Gastroesophageal sphincter (tissue), 4 donors: ENCODE measurements around the gene TNP2. TPM values are rescaled to one million over a fixed set of nuclear protein-coding genes. Genes with fewer than 3 reads are reported as not detected.

Experiments
- ATAC-seq: fragments of 150-250 bp; one replicate; pipeline ENCODE4 v1.9.1; 2016; ENCODE audit warnings: mild to moderate bottlenecking, moderate library complexity
- H3K27ac ChIP-seq, 4 donors: fragments of 200-600 bp; sonication (generic) in 3 of 4; 1 replicate in 3 of 4; 2 replicates in 1 of 4; pipeline ENCODE4 v1.5.1; 2016 to 2019
- H3K27me3 ChIP-seq: fragments of 200-600 bp; sonication (generic); one replicate; pipeline ENCODE4 v1.5.1; 2019
- H3K36me3 ChIP-seq, 2 donors: fragments of 200-600 bp; sonication (generic); one replicate each; pipeline ENCODE4 v1.5.1; 2019; ENCODE audit warnings: control low read depth in 1 of 2
- H3K4me1 ChIP-seq, 3 donors: fragments of 200-600 bp; sonication (generic); 1 replicate in 2 of 3; 2 replicates in 1 of 3; pipeline ENCODE4 v1.5.1; 2016 to 2019; ENCODE audit warnings: control low read depth in 2 of 3
- H3K4me3 ChIP-seq, 2 donors: fragments of 200-600 bp; sonication (generic); one replicate each; pipeline ENCODE4 v1.5.1; 2019; ENCODE audit warnings: mild to moderate bottlenecking in 1 of 2, moderate library complexity in 1 of 2
- H3K9me3 ChIP-seq, 3 donors: fragments of 200-600 bp; sonication (generic); one replicate each; pipeline ENCODE4 v1.5.1; 2017 to 2019; ENCODE audit warnings: control low read depth in 2 of 3
- EP300 ChIP-seq: sonication (generic); formaldehyde crosslinking; IDR thresholded peaks from one replicate; pipeline ENCODE4 v1.6.1; 2017; ENCODE audit warnings: antibody characterized with exemption, mild to moderate bottlenecking
- POLR2A ChIP-seq, 2 donors: fragments of 450-650 bp; IDR thresholded peaks; one replicate each; pipeline ENCODE4 v1.6.1; 2017; ENCODE audit warnings: antibody characterized with exemption in 2 of 2, mild to moderate bottlenecking in 2 of 2, moderate library complexity in 1 of 2
- POLR2AphosphoS5 ChIP-seq: sonication (generic); formaldehyde crosslinking; IDR thresholded peaks from one replicate; pipeline ENCODE4 v1.6.1; 2017; ENCODE audit warnings: antibody characterized with exemption
- WGBS, 2 donors: methylation state at CpG; one replicate each; pipeline ENCODE4 v1.1.5; 2018; ENCODE audit warnings: low coverage in 1 of 2; 5-methylcytosine and 5-hydroxymethylcytosine counted together
- total RNA-seq, 4 donors: library from RNA; depleted of rRNA; stranded (reverse); fragments of >200 nt; gene quantifications; one replicate each; pipeline ENCODE4 v1.1.0, GENCODE V29; 2016
- TF ChIP-seq, protein P1 (sequence below), 4 experiments: fragments of 200-600 bp in 2 of 4; fragments of 450-650 bp in 2 of 4; sonication (generic) in 1 of 4; IDR thresholded peaks; one replicate each; pipeline ENCODE4 v1.5.1; 2017 to 2019; ENCODE audit warnings: antibody characterized with exemption in 4 of 4, mild to moderate bottlenecking in 2 of 4, moderate library complexity in 2 of 4

Gene TNP2
- total RNA-seq, result not detected

DNA sequence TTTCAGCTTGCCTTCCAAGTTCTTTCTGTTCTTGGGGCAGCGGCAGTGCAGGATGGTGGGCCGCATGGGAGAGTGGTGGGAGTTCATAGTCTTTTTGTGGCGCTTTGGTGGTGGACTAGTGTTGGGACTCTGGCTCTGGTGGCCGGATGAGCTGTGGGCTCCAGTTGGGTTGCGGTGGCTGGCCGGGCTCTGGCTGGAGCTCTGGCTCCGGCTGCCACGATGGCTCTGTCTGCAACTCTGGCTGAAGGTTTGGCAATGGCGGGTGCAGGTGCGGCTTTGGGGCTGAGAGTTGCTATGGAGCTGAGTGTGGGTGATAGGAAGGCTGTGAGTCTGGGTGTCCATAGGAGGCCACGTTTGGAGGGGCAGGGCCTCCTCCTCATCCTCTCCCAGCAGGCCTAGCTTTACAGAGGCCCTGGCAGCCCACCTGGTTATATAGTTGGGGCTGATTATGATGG is at the start of gene TNP2:
TNP2 (minus strand) TSS at position 405 of the 455 bp plus-strand sequence; CDS start at position 342, 63 bp downstream.
- Histone ChIP-seq H3K27me3 (no peaks in the 10 kb centered on the region), H3K9me3 (no peaks in the 10 kb centered on the region), H3K4me3 (no peak within 1 kb of the TSS), H3K27ac (no peak within 1 kb of the TSS), H3K36me3 (no peaks in the 10 kb centered on the region), H3K4me1 (no peaks in the 10 kb centered on the region)
- no peak for ATAC-seq
- no CpG with 5 or more reads among the region's 11 CpGs for WGBS, 2 donors
- TF ChIP-seq, protein P1, sequence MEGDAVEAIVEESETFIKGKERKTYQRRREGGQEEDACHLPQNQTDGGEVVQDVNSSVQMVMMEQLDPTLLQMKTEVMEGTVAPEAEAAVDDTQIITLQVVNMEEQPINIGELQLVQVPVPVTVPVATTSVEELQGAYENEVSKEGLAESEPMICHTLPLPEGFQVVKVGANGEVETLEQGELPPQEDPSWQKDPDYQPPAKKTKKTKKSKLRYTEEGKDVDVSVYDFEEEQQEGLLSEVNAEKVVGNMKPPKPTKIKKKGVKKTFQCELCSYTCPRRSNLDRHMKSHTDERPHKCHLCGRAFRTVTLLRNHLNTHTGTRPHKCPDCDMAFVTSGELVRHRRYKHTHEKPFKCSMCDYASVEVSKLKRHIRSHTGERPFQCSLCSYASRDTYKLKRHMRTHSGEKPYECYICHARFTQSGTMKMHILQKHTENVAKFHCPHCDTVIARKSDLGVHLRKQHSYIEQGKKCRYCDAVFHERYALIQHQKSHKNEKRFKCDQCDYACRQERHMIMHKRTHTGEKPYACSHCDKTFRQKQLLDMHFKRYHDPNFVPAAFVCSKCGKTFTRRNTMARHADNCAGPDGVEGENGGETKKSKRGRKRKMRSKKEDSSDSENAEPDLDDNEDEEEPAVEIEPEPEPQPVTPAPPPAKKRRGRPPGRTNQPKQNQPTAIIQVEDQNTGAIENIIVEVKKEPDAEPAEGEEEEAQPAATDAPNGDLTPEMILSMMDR (IDR thresholded peaks at IDR 0.05), result no peak
- TF ChIP-seq EP300 (no peak), POLR2A (IDR thresholded peaks at IDR 0.05) (no peak), POLR2AphosphoS5 (no peak)

DNA sequence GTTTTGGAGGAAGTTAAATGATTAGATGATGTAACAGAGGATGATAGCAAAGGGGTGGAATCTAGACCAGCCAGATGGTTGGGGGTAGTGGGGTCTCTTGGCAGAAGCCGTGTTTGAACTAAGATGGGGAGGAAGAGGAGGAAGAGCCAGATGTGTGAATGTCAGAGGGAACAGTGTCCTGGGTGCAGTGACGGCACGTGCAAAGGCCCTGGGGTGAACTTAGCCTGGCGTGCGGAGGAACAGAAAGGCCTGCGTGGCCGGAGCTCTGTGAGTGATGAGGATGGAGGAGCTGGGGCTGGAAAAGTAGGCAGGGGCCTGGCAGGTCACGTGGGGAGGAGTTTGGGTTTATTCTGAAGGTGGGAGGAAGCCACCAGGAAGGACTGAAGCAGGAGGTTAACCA is 49.7 kb upstream of the TNP2 start:
- H3K4me1 ChIP-seq, result no peaks in the 10 kb centered on the region
- no peak for ATAC-seq
- H3K4me3 ChIP-seq, result no peak overlapping the region
- no peaks in the 10 kb centered on the region for H3K9me3 ChIP-seq
- H3K36me3 ChIP-seq, result no peaks in the 10 kb centered on the region
- TF ChIP-seq, protein P1 (IDR thresholded peaks at IDR 0.05), result no peak
- TF ChIP-seq POLR2AphosphoS5, result no peak
- TF ChIP-seq POLR2A (IDR thresholded peaks at IDR 0.05), result no peak
- TF ChIP-seq EP300, result no peak
- H3K27me3 ChIP-seq, result no peaks in the 10 kb centered on the region
- H3K27ac ChIP-seq, result no peak overlapping the region
- WGBS, 2 donors, result 92 to 93% methylated on average over 7 to 8 of the region's 8 CpGs

DNA sequence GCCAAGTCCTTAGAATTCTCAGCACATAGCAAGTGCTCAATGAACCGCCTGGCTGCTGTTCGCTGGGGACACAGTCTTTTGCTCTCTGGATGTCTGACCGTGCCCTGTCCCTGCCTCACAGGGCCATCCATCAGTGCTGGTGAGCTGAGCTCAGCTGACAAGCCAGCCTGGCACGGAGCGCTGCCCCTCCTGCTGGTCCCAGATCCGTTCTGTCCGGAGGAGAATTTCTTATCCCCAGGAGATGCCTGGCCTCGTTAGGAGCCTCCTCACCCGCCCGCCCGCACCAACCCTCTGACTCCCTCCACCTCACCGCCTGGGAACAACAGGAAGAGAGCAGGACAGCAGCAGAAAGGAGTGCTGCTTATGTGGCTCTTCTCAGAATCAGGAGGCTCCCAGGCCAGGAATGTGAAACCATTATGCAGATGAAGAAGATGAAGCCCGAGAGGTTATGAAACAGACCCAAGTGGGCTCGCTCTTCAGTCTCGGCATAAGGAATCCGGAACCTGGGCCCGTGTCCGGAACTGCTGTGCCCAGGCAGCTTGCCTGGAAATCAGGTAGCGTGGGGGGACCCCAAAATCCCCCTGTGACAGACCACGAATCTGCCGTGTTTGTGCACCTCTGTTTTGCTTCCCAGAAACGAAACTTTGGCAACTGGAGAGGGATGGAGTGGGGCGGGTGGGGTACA is 47.3 kb upstream of the TNP2 start:
- Histone ChIP-seq H3K36me3 (no peaks in the 10 kb centered on the region), H3K9me3 (no peaks in the 10 kb centered on the region), H3K27me3 (no peaks in the 10 kb centered on the region), H3K4me3 (no peak overlapping the region), H3K27ac (no peak overlapping the region), H3K4me1 (peaks cover 0 to 7% (median 0%) of the 10 kb centered on the region in 3 donors)
- no peak for TF ChIP-seq POLR2A (IDR thresholded peaks at IDR 0.05)
- 80 to 89% methylated on average over 1 to 9 of the region's 23 CpGs for WGBS, 2 donors
- ATAC-seq, result no peak

DNA sequence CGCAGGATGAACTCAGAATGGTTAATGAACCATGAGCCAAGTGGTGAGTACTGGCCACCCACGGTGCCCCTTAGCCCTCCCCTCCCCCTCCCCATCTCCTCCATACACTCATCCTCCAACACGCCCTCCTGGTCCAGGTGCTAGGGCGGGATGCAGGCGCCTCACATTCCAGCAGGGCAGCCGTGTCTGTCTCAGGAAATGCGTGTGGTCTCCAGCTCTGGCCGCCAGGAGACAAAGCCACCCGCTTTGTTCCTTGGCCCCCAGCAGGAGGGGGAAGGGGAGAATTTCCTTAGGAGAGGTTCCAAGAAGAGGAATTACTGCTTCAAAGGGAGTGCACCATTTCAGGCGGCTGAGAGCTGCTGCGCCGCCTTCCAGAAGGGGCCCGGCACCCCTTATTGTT is 46.4 kb upstream of the TNP2 start:
- H3K27me3 ChIP-seq, result no peaks in the 10 kb centered on the region
- no peak for ATAC-seq
- 65 to 100% methylated on average over 1 to 9 of the region's 13 CpGs for WGBS, 2 donors
- H3K27ac ChIP-seq, result no peak overlapping the region
- H3K36me3 ChIP-seq, result no peaks in the 10 kb centered on the region
- H3K4me3 ChIP-seq, result no peak overlapping the region
- peaks cover 0 to 7% (median 0%) of the 10 kb centered on the region in 3 donors for H3K4me1 ChIP-seq
- no peaks in the 10 kb centered on the region for H3K9me3 ChIP-seq
- no peak for TF ChIP-seq EP300
- no peak for TF ChIP-seq POLR2A (IDR thresholded peaks at IDR 0.05)

DNA sequence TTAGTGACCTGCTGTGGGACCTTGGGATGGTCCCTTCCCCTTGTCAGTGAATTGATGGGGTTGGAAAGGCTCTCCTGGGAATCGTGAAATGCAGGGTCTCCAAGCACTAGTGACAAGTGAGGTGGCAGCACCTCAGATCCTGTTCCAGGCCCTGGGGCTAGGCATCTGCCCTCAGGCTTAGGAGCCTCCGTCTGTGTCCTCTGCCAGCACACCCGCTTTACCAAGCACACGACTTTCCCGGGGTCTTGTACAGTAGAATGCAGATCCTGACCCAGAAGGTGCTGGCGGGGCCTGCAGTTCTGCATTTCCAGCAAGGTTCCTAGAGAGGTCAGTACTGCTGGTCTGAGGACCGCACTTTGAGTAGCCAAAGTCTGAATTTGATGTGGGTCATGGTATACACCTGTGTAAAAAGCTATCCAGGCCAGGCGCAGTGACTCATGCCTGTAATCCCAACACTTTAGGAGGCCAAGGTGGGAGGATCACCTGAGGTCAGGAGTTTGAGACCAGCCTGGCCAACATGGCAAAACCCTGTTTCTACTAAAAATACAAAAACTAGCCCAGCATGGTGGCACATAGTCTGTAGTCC is 45.3 kb upstream of the TNP2 start:
- TF ChIP-seq, protein P1 (IDR thresholded peaks at IDR 0.05), result no peak
- TF ChIP-seq POLR2AphosphoS5 (no peak), POLR2A (IDR thresholded peaks at IDR 0.05) (no peak), EP300 (no peak)
- no peak for ATAC-seq
- Histone ChIP-seq H3K4me3 (no peak overlapping the region), H3K27me3 (no peaks in the 10 kb centered on the region), H3K4me1 (peaks cover 0 to 7% (median 0%) of the 10 kb centered on the region in 3 donors), H3K9me3 (no peaks in the 10 kb centered on the region), H3K36me3 (no peaks in the 10 kb centered on the region), H3K27ac (no peak overlapping the region)
- 96% methylated on average over 4 of the region's 8 CpGs; no CpG with 5 or more reads in 1 of the 2 donors for WGBS, 2 donors
